K562 (cell line): ENCODE data around the gene UROS. TPM values are rescaled to one million over a fixed set of nuclear protein-coding genes. Genes with fewer than 3 reads are reported as not detected.

Experiments used
- BACH1 ChIP-seq: fragments of 200-800 bp; sonication (Bioruptor generic); IDR thresholded peaks from 2 replicates; pipeline ENCODE4 v1.6.1; 2016; ENCODE audit warnings: missing genetic modification characterization, missing compliant biosample characterization
- BRF1 ChIP-seq: IDR thresholded peaks from 3 replicates; pipeline ENCODE4 v1.6.1; 2011; ENCODE audit warnings: borderline replicate concordance, mild to moderate bottlenecking; ENCODE audit not compliant: insufficient read length; ENCODE audit errors: extremely low read depth
- C11orf30 ChIP-seq: fragments of 450-650 bp; IDR thresholded peaks from 2 replicates; pipeline ENCODE4 v1.6.1; 2016; ENCODE audit warnings: low read depth, mild to moderate bottlenecking
- CHD4 ChIP-seq: fragments of 200-600 bp; sonication (generic); IDR thresholded peaks from 3 replicates; pipeline ENCODE4 v1.6.1; 2012; ENCODE audit warnings: low read depth, mild to moderate bottlenecking, mixed read lengths, low read length, inconsistent platforms; ENCODE audit not compliant: insufficient read depth, insufficient replicate concordance, poor library complexity, severe bottlenecking
- CTBP1 ChIP-seq: fragments of 450-650 bp; IDR thresholded peaks from 2 replicates; pipeline ENCODE4 v1.6.1; 2016; ENCODE audit warnings: borderline replicate concordance
- EHMT2 ChIP-seq: fragments of 450-650 bp; IDR thresholded peaks from 2 replicates; pipeline ENCODE4 v1.6.1; 2018; ENCODE audit warnings: antibody characterized with exemption
- FOSL1 ChIP-seq: fragments of 200-800 bp; sonication (Bioruptor generic); conservative IDR thresholded peaks from 2 replicates; pipeline ENCODE4 v1.6.1; 2016; ENCODE audit warnings: missing genetic modification characterization, missing compliant biosample characterization
- FOXM1 ChIP-seq, 2 experiments: fragments of 450-650 bp in 1 of 2; sonication (generic) in 1 of 2; formaldehyde crosslinking in 1 of 2; IDR thresholded peaks; 2 replicates each; pipeline versions ENCODE4 v1.6.1 to v1.9.0; 2017 to 2022; ENCODE audit warnings: low read depth in 2 of 2, mild to moderate bottlenecking in 2 of 2, missing genetic modification reagents in 1 of 2, moderate library complexity in 1 of 2
- GATA2 ChIP-seq: sonication (generic); formaldehyde crosslinking; IDR thresholded peaks from 2 replicates; pipeline ENCODE4 v1.4.0; 2020; ENCODE audit warnings: mild to moderate bottlenecking, missing genetic modification reagents
- HCFC1 ChIP-seq: IDR thresholded peaks from 2 replicates; pipeline ENCODE4 v1.6.1; 2012; ENCODE audit warnings: low read depth, low read length, improper control_type of control experiment
- HNRNPUL1 ChIP-seq: fragments of 200-400 bp; formaldehyde crosslinking; IDR thresholded peaks from 2 replicates; pipeline ENCODE4 v1.6.1; 2017; ENCODE audit warnings: low read length
- KAT7 ChIP-seq: sonication (generic); formaldehyde crosslinking; IDR thresholded peaks from 2 replicates; pipeline ENCODE4 v1.8.0; 2022; ENCODE audit warnings: missing genetic modification reagents, mild to moderate bottlenecking, borderline replicate concordance
- KDM1A ChIP-seq, 2 experiments: fragments of 450-650 bp; IDR thresholded peaks; 2 replicates each; pipeline ENCODE4 v1.6.1; 2016; ENCODE audit warnings: mild to moderate bottlenecking in 2 of 2
- NCOA4 ChIP-seq: fragments of 450-650 bp; IDR thresholded peaks from 2 replicates; pipeline ENCODE4 v1.6.1; 2018; ENCODE audit warnings: mild to moderate bottlenecking; ENCODE audit not compliant: partially characterized antibody
- NELFE ChIP-seq: IDR thresholded peaks from 2 replicates; pipeline ENCODE4 v1.6.1; 2011; ENCODE audit warnings: mild to moderate bottlenecking; ENCODE audit not compliant: insufficient read depth, insufficient read length
- NFRKB ChIP-seq: fragments of 450-650 bp; IDR thresholded peaks from 2 replicates; pipeline ENCODE4 v1.6.1; 2016; ENCODE audit warnings: low read depth
- PTRF ChIP-seq: fragments of 450-650 bp; IDR thresholded peaks from 2 replicates; pipeline ENCODE4 v1.6.1; 2016; ENCODE audit warnings: mild to moderate bottlenecking, missing genetic modification characterization, missing compliant biosample characterization
- RAD51 ChIP-seq: fragments of 450-650 bp; IDR thresholded peaks from 2 replicates; pipeline ENCODE4 v1.7.1; 2016; ENCODE audit warnings: low read depth, mild to moderate bottlenecking, borderline replicate concordance
- RHOXF2B ChIP-seq: fragments of 250-450 bp; sonication (Bioruptor Pico); conservative IDR thresholded peaks from 2 replicates; pipeline ENCODE4 v1.5.1; 2021
- SUPT5H ChIP-seq: fragments of 450-650 bp; IDR thresholded peaks from 2 replicates; pipeline ENCODE4 v1.6.1; 2016
- TBL1XR1 ChIP-seq, 2 experiments: IDR thresholded peaks; 2 replicates each; pipeline ENCODE4 v1.6.1; 2012; ENCODE audit warnings: improper control_type of control experiment in 2 of 2, low read length in 2 of 2, mild to moderate bottlenecking in 1 of 2
- TBP ChIP-seq: optimal IDR thresholded peaks from 2 replicates; pipeline ENCODE3; 2011; ENCODE audit warnings: low read depth, low read length, improper control_type of control experiment
- TEAD4 ChIP-seq, 2 experiments: sonication (generic) in 1 of 2; formaldehyde crosslinking in 1 of 2; IDR thresholded peaks; 2 replicates each; pipeline versions ENCODE4 v1.6.1 to v1.8.0; 2012 to 2022; ENCODE audit warnings: borderline replicate concordance in 1 of 2, inconsistent platforms in 1 of 2, low read length in 1 of 2, mild to moderate bottlenecking in 1 of 2, missing genetic modification reagents in 1 of 2
- TRIM25 ChIP-seq: fragments of 450-650 bp; IDR thresholded peaks from 2 replicates; pipeline ENCODE4 v1.7.0; 2016; ENCODE audit warnings: borderline replicate concordance
- WHSC1 ChIP-seq: IDR thresholded peaks from one replicate; pipeline ENCODE4 v1.6.1; 2012; ENCODE audit warnings: low read length, control low read depth, inconsistent platforms
- ZBTB43 ChIP-seq: sonication (generic); formaldehyde crosslinking; IDR thresholded peaks from 2 replicates; pipeline ENCODE4 v1.8.0; 2023; ENCODE audit warnings: mild to moderate bottlenecking, missing genetic modification reagents
- ZEB2 ChIP-seq: fragments of 450-650 bp; IDR thresholded peaks from 2 replicates; pipeline ENCODE4 v1.6.1; 2016
- ZFX ChIP-seq: sonication (generic); formaldehyde crosslinking; IDR thresholded peaks from 2 replicates; pipeline ENCODE4 v1.8.0; 2022; ENCODE audit warnings: mild to moderate bottlenecking, missing genetic modification reagents, moderate library complexity
- ZNF41 ChIP-seq: fragments of 250-450 bp; sonication (Bioruptor Pico); conservative IDR thresholded peaks from 2 replicates; pipeline ENCODE4 v1.4.0; 2020; ENCODE audit warnings: mild to moderate bottlenecking
- ZNF766 ChIP-seq: fragments of 200-800 bp; sonication (Bioruptor generic); conservative IDR thresholded peaks from 2 replicates; pipeline ENCODE4 v1.6.1; 2016; ENCODE audit warnings: missing genetic modification characterization, missing compliant biosample characterization
- polyA plus RNA-seq, 8 experiments: library from polyadenylated mRNA; depleted of rRNA in 4 of 8; stranded (reverse) in 5 of 8; unstranded in 3 of 8; fragments of >200 nt; fragmentation: Nextera tagmentation in 2 of 8; fragmentation: Illumina TruSeq in 1 of 8; extraction: Ambion mirVana in 2 of 8; extraction: Trizol in 1 of 8; gene quantifications; 2 replicates each; pipeline versions ENCODE4 v1.2.1 to v1.2.3, GENCODE V29; 2011 to 2014; ENCODE audit warnings: inconsistent platforms in 1 of 8, missing spikeins in 1 of 8
- total RNA-seq, 7 experiments: library from RNA; depleted of rRNA in 6 of 7; stranded (reverse); fragments of >200 nt in 6 of 7; fragmentation: Illumina TruSeq in 2 of 7; extraction: Trizol in 2 of 7; gene quantifications; 2 replicates each; pipeline versions ENCODE4 v1.2.1 to v1.2.3, GENCODE V29; 2011 to 2021; ENCODE audit warnings: low replicate concordance in 1 of 7

The UROS gene
- total and polyA plus RNA-seq, 9 of the 15 experiments (the other 6 are each of a cell fraction or from before 2014, with no cell fraction given) = 6.4 to 39.1 (median 32.3) TPM

DNA sequence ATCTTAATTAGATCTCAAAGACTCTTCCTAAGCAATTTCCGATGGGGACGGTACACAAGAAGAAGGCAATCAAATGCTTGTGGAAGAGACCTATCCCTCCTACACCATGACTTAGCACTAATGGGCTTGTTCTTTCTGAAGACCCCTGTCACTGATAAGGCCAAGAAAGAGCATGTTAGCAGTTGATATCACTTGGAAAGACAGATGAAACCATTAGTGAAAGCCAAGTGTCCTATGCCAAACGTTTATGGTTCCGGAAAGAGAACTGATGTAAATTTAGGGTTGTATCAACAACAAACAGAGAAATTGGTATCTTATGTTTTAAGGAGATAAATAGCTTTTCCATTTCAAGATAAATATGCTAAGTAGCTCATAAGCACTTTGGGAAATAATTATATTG lies 6.5 kb downstream of the UROS start (continued):
- TF ChIP-seq ZFX (CRISPR knock-in tag) (no peak), BACH1 (tag) (peak; percentile 73; the same call in 1 of the 2 replicates), C11orf30 (peak; percentile 90), NCOA4 (peak; percentile 38), BRF1 (no peak), FOXM1 (IDR thresholded peaks at IDR 0.05; ENCODE audit: low read depth) (peak; percentile 94), FOXM1 (CRISPR knock-in tag; IDR thresholded peaks at IDR 0.05; ENCODE audit: low read depth) (no peak), KDM1A (IDR thresholded peaks at IDR 0.05) (peak; percentile 86 to 91), ZNF41 (CRISPR knock-in tag) (no peak), HNRNPUL1 (no peak), GATA2 (CRISPR knock-in tag) (peak; percentile 42; the same call in 1 of the 2 replicates), RAD51 (peak; percentile 23; the same call in 1 of the 2 replicates), KAT7 (CRISPR knock-in tag) (no peak), PTRF (no peak), NELFE (no peak), HCFC1 (no peak), ZEB2 (peak; percentile 52; the same call in 1 of the 2 replicates), EHMT2 (peak; percentile 81), TEAD4 (IDR thresholded peaks at IDR 0.05; ENCODE audit: low read length) (peak; percentile 99), TEAD4 (CRISPR knock-in tag; IDR thresholded peaks at IDR 0.05; ENCODE audit: borderline replicate concordance) (no peak), TBL1XR1 (IDR thresholded peaks at IDR 0.05; ENCODE audit: low read length in 2 of 2) (peak in 1 of 2 experiments; percentile 80; a peak in 2 of 4 replicates), CHD4 (no peak), SUPT5H (no peak), TBP (peak; percentile 34), NFRKB (no peak), ZNF766 (no peak), ZBTB43 (CRISPR knock-in tag) (no peak), WHSC1 (no peak), CTBP1 (peak; percentile 73), TRIM25 (no peak), FOSL1 (tag) (0 out of 2 replicates have a peak, but pooled peaks have one; percentile 20), RHOXF2B (CRISPR knock-in tag) (no peak)
